HG03565 (cell line): ENCODE data around the gene GIT1.
A peak's percentile ranks its signal among the peaks of the same experiment; 100 is the strongest.

Experiments
- ATAC-seq: cut with Tn5 transposase; IDR thresholded peaks from one replicate; pipeline ENCODE4 v1.9.1; 2021; ENCODE audit warnings: mild to moderate bottlenecking, moderate library complexity; ENCODE audit not compliant: unreplicated experiment

GIT1 gene

DNA sequence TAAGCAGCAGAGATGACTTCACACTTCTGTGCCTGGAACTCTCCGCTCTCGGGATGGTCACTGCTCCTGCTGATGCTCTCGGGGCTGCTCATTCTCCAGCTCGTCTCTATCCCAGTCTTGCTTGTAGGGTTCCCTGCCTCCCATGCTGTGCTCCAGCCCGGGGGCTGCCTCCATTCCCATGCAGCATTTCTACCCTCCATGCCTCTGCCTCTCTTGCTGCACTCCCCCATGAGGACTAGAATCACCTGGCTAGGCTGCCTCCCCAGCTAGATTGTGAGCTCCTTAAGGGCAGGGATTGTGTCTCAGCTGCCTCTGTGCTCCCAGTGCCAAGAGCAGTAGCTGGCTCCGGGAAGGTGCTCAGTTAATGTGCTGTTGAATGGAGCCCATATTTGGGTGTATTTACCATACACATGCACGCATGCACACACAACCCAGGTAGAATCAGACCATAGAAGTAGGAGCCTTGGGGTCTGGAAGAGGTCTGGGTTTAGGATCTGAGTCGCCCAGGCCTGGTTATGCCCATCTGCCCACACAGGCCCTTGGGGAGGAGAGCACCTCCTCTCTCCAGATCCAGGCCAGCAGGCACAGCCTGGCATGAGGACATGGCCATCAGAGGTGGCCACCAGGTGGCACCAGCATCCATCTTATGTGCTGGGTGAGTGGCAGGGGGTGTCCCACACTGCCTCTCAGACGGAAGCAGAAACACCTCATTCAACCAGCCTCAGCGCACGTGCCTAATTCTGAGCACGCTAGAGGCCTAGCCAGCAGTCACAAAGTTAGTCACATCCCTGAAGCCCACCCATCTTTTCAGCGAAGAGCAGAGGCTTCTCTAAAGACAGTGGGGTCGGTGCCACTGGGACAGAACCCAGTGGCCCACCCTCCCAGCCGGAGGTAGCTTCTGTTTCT lies 9.3 kb downstream of the GIT1 start:
- peak; percentile 82 for ATAC-seq

DNA sequence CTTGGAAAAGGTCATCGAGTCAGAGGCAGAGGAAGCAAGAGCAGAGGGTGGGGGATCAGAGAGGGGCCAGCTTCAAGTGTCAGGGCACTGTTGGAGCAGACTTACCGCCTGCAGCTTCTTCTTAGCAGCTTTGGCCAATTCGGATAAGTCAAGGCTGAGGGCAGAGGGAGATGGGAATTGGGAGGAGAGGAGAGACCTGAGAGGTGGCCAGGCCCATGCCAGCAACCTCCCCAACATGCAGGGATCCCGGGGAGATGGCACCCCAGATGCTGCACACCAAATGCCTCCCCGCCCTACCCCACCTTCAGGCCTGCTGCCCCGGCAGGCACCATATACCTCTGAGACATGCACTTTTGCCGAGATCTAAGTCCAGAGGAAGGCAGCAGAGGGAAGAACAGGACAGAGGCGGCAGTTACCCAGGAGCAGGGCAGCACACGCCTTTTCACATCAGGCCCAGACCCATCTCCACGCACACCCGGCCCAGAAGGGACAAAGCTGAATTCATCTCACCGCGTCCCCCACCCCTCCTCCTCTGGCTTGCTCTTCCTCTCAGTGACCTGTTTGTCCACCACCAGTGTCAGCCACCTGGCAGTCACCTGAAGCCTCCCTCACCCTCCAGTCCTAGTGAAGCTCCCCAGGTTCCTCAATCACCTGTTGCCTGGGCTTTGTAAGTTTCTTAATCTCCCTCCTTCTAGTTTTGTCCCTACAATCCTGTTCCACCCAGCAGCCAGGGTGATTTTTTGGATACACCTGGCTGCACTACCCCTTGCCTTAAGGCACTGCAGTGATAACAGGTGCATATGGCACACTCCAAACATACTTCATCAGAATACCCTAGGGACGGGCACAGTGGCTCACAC lies 10.6 kb downstream of the GIT1 start:
- no peak for ATAC-seq

DNA sequence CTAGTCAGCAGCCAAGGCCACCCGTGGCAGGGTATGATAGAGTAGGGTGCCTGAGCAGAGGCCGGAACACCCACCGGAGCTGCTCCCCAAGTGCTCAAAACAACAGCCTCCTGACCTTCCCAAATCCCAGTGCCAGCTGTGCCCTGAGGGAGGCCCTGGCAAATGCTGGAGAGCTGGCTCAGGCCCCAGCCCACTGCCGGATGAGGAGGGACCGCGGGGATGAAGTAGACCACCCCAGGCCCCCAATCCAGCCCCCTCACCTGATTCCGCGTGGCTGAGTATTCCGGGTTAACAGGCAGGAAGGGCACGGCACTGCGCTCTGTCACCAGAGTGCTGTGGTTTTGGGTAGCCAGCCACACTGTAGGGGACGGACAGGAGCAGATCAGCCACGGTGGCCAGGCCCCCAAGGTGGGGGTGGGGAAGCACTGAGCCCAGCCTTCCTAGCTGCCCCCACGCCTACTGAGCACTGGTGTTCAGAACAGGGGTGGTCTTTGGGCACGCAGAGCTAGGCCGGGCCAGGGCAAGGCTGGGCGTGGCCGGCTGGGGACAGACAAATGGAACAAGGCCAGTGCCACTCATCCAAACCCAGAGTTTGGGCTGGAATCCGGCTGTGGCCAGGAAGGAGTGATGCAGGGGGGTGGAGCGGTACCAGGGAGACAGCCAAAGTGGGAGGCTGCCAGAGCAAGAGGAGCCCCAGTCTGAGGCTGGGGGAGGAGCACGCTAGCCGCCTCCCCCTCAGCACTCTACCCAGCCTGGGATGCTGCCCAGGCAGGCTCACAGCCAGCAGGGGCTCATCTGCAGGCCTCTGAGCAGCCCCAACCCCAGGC lies 11.8 kb downstream of the GIT1 start:
- ATAC-seq, result no peak

DNA sequence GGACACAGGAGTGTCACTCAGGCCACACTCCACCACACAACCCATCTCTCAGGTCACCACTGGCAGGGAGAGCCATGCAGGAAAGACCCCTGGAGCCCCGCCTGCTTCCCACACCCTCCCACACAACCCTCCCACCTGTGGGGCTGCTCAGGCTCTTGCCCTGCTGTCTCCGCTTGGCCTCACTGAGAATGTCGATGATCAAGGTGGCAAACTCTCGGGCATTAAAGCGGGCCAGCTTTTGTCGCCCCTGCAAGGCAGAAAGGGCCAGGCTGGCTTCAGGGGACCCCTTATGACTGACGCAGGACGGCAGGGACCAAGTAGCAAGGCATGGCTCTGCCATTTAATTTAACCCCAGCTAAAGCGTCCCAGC lies 12.5 kb downstream of the GIT1 start:
- no peak for ATAC-seq

DNA sequence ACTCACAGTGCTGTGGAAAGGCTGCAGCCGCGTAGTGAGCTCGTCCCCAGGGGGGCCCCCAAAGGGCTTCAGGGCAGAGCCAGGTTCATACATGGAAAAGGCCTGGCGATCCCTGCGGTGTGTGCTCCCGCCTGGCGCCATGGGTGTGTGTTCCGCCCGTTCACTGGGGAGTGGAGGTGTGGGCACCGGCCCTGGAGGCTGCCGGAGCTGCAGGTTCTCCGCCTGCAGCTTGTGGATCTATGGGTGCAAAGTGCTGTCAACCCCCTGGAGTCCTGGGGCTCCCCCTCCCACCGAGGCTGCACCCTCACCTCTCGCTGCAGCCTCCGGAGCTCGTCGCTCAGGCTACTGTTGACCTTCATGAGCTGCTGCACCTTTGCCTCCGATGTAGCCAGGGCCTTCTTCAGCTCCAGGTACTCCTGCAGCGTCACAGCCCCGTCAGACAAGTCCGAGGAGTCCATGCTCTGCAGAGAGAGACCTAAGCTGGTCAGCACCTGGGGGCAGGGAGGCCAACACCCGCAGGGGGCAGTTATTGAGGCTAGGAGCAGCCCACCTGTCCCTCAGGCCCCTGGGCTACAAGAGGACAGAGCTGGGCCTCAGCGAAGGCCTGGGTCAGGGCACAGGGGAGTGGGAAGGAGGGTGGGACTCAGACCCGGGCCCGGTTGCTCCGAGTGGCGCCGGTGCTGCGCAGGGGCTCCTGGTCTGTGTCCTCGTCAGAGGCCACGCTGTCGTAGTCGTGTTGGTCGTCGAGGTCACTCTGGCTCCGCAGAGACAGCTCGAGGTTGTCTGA lies 13.0 kb downstream of the GIT1 start:
- no peak for ATAC-seq

DNA sequence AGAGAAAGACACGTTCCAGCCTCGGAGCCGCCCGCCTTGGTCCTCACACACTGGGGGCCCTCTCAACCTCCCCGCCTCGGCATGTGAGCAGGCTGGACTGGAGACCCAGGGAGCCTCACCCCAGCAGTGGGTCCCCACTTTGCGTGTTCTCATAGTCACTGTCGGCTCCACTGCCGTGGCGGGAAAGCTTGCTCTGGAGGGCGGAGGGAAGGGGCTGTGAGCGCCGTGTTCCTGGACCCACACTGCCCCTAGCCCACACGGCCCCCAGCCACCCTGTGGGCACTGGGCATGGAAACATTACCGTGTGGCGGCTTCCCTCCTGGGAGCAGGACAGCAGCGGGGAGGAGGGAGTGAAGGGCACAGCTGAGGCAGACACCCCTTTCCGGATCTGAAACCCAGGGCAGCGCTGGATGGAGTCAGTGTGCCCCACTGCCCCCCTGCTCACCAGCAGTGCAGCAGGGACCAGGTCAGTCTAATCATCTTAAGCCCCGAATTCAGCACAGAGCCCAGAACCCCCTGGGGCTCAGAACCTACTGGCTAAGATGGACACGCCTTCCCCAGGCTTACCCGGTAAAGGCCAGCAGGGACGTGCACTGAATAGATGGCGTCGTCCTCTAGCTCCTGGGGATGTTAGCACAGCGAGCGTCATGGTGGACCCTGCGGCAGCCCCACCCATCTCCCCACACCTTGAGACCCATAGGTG lies 13.8 kb downstream of the GIT1 start:
- no peak for ATAC-seq

DNA sequence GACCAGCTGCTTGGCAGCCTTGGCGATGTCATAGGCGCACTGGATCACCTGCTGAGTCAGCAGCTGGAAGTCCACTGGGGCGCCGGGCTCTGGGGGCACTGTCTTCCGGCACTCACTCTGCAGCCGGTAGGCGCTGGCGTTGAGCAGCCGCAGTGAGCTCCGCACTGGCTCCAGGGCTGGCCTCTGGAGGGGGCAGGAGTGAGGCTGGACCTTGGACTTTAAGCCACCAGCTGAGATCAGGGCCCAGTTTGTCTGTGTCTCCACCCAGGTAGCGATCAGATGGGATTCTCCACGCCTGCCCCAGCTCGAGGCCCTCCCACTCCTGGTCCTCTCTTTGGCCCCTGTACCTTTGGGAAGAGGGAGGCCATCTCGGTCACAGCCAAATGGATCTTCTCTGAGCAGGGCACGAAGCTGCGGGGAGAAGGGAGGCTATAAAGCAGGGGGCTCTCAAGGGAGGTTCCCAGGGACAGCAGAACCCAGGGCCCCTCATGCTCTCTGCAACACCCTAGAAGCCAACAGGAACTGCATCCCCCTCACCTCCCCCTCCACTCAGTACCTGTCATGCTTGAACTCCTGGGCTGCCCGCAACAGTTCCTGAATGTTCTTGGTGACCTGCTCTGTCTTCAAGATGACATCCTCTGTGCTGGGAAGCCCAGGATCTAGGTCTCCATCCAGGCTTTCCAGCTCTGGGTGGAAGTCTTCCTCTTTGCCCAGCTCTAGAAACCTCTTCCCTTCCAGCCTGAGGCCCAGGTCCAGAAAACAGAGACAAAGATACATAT lies 14.5 kb downstream of the GIT1 start:
- ATAC-seq, result no peak

DNA sequence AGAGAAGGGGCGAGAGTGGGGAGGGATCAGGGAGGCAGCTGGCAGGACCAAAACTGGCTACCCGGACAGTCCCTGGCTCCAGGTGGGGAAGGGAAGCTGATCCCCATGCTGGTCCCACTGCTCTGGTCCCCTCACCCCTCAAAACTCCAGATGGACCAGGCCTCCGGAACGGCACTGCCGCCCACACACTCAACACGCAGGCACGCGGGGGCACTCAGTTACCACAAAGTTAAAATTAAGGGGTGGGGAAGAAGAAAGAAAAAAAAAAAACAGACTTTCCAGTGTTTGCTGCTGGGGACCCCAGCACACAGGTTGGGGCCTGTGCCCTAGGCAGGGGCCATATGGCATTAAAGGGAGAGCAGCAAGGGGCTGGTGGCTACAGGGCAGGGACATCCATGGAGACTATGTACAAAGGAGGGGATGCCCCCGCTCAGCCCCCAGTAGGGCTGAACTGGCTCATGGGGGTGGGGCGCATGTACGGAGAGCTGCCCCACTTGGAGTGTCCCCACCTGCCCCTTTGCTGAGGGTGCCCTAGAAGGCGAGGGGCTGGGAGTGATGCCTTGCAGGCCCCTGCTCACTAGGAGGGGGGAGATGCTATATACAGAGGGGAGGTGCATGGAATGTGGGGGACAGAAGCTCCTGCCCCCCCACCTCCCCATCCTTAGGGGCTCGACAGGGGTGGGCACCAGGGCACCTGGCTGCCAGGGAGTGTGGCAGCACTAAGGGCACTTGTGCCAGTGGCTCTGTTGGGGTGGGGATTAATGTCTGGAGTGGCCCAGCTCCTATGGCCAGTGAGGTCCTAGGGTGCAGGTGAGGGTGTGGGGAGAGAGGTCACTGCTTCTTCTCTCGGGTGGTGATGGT lies 15.3 kb downstream of the GIT1 start:
- no peak for ATAC-seq

DNA sequence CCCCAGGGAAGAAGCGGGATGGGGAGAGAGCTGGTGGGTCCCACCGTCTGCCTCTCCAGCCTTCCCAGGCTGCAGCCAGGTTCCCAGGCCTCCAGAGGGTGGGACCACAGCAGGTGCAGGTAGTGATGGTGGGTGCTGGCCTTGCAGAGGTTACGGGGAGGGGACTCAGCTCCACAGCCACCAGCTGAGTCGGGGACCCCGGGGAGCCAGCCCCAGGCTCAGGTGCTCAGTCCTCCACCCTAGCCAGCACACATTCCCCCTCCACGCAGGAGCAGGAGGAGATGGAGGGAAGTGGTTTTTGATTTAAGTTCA lies 15.9 kb downstream of the GIT1 start:
- no peak for ATAC-seq

DNA sequence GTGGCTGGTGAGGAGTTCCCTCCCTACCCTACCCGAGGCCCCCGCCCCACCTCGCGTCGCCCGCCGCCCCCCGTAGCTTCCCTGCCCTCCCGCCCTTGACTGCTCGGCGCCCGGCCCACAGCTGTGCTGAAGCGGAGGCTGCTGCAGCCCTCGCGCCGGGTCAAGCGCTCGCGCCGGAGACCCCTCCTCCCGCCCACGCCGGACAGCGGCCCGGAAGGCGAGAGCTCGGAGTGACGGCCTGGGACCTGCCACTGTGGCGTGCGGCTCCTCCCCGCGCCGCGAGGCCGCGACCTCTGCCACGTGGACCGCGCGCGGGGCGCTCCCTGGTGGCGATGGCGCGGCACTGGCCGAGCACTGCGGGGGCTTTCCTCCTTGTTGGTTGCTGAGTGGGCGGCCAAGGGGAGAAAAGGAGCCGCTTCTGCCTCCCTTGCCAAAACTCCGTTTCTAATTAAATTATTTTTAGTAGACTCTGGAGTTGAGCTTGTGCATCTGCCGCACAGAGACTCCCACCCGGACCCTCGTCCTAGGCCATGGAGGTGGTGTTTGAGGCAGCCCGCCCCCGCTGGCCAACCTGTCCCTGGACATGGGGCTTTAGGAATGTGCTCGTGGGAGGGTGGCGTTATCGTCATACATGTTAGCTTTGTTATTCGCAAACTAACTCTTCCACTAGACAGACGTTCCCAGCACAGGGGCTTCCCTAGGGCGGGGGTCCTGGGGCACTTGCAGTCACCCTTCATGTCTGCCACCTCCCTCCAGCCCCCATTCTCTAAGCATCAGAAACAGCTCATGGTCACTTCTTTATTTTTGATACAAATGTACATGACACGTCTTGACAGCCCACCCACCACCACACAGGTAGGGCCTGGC lies 16.5 kb downstream of the GIT1 start:
- no peak for ATAC-seq

DNA sequence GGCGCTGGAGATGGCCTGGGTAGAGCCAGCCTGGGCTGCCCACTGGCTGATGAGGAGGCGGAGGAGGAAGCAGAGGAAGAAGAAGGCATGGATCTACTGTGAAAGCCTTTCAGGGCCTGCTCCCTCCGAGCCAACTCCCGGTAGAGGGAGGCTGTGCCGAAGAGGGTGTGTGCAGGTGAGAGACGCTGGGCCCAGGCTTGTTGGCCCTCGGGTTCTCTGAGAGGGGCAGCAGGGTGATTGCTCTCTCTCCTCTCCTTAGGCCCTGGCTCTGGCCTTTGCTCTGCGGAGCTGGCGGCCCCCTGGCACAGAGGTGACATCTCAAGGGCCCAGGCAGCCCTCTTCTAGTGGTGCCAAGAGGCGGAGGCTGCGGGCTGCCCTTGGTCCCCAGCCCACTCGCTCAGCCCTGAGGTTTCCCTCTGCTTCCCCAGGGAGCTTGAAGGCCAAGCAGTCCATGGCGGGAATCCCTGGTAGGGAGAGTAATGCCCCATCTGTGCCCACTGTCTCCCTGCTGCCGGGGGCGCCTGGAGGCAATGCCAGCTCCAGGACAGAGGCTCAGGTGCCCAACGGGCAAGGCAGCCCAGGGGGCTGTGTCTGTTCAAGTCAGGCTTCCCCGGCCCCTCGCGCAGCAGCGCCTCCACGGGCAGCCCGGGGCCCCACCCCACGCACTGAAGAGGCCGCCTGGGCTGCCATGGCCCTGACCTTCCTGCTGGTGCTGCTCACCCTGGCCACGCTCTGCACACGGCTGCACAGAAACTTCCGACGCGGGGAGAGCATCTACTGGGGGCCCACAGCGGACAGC lies 17.4 kb downstream of the GIT1 start:
- no peak for ATAC-seq

DNA sequence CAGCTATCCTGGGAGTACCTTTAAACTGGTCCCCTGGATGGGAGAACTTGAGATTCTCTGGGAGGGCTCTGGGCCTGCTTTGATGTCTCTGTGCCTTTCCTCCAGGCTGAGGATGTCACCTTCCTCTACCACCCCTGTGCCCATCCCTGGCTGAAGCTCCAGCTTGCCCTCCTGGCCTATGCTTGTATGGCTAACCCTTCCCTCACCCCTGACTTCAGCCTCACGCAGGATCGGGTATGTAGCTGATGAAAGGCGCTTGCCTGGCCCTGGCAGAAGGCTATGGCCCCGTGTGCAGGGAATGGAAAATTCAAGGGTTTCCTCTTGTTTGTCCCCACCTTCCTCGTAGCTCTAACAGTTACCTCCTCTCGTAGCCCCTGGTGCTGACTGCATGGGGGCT lies 18.0 kb downstream of the GIT1 start:
- no peak for ATAC-seq

DNA sequence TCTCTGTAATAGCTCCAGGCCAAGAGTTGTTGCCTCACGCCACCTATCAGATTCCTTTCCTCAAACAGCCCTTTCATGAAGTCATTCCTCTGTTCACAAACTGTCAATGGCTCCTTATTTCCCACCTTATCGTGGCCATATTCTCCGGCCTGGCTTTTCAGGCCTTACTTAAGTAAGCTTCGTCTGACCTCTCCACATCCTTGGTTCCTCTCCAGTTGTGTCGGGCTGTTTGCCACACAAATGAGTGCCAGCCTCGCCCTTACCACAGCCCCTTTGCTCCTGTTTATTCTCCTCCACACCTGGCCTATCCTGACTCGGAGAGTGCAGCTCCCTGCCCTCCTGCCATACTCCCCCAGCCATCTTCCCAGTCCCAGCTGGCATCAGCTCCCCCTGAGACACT lies 18.9 kb downstream of the GIT1 start:
- no peak for ATAC-seq

DNA sequence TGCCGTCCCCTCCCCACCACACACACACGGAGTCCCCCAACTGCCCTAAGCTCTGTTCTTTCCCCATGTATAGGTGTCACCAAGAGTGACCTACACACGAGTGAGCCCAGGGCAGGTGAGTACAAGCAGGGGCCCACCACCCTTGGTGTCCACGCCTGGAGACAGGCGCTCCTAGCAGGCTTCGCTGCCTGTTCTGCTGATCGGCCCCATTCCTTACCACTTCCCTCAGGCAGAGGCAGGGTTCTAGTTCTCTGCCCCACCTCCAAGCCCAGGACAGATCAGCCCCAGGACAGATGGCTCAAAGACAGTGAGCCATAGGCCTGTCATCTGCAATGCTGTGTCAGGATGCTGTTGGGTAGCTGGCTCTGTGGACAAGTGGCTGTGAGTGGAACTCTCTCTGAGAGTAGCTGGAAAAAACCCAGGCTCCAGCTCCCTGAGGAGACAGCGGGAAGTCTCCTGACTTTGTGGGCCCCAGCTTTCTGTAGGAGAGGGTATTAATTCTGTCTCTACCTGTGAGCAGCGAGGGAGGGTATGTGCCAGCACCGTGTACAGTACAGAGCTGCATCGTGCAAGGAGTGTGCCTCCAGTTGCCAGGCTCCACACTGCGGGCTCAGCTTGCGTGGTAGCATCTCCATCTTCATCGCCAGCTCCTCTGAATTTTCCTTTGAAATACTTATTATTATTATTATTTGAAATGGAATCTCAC lies 20.1 kb downstream of the GIT1 start:
- ATAC-seq, result no peak

DNA sequence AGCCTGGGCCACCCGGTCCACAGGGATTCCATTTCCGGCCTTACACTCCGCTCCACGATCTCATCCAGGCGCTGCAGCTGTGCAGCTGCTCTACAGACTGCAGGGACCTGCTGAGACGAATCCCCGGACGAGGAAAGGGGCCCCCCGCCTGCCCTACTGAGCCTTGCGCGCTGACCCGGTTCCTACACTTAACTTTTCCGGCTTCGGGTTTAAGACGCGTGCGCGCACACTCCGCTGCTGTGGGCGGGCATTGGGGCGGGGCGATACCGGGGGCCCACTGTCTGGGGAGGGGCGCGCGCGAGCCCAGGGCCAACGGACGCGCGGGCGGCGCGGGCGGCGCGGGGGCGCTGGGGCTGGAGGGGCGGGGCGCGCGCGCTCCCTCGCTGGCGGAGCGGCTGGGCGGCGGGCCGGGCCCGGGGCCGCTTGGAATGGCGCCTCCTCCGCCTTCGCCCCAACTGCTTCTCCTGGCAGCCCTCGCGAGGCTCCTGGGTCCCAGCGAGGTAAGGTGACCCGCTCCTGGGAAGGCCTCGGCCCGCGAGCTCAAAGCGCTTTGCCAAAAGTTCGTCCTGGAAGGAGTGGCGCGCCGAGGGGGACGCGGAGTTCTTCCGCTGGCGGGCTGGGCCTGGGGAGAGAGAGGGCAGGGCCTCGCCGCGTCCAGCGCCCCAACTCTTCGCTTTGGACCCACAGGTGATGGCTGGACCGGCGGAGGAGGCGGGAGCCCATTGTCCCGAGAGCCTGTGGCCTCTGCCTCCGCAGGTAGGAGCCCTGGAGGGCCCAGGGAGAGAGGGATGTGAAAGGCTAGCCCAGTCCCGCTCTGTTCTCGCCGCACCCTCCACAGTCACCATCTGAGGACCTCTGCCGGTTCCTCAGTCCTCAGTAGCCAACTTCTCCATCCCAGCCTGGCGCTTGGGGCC lies 20.9 kb downstream of the GIT1 start, which contains the start of gene TP53I13:
Gene TP53I13 (plus strand): TSS at position 371 of the 914 bp plus-strand sequence. CDS start 58 bp downstream, at position 429.
- ATAC-seq, result no peak
